Activated T-cell treated with anti-CD3 and anti-CD28 coated beads, Interleukin-2, amount 50 U/mL, for 72 hours (primary cell): Measurements from ENCODE around the gene ZSCAN25. TPM values are rescaled to one million over a fixed set of nuclear protein-coding genes. Genes with fewer than 3 reads are reported as not detected.
"Not testable (repeated sequence)": the region's sequence is repeated elsewhere in the genome, so short reads cannot be mapped to it uniquely, and the experiment has no call there.

Experiments used
- ATAC-seq, 2 donors: fragments of 150-1000 bp; cut with Tn5 transposase; replicated peaks in 1 of 2; 2 replicates each; pipeline ENCODE4 v1.10.0; 2021; ENCODE audit warnings: moderate library complexity in 2 of 2, mild to moderate bottlenecking in 1 of 2
- DNase-seq, 2 donors: peaks; one replicate each; pipeline ENCODE4 v3.0.0; 2021 to 2022; ENCODE audit warnings: mixed read lengths in 1 of 2
- H3K27ac Mint-ChIP-seq: one replicate; pipeline ENCODE4 v1.8.0; 2022; ENCODE audit warnings: mild to moderate bottlenecking, moderate library complexity, mixed read lengths
- H3K27me3 Mint-ChIP-seq: one replicate; pipeline ENCODE4 v1.8.0; 2022; ENCODE audit warnings: low read depth, mixed read lengths
- H3K36me3 Mint-ChIP-seq, 2 donors: one replicate each; pipeline ENCODE4 v1.8.0; 2022; ENCODE audit warnings: mixed read lengths in 2 of 2, mild to moderate bottlenecking in 1 of 2; ENCODE audit not compliant: insufficient read depth in 2 of 2
- H3K4me1 Mint-ChIP-seq: one replicate; pipeline ENCODE4 v1.8.0; 2022; ENCODE audit warnings: low read depth, mixed read lengths
- H3K4me3 Mint-ChIP-seq, 2 donors: one replicate each; pipeline ENCODE4 v1.8.0; 2022; ENCODE audit warnings: mild to moderate bottlenecking in 2 of 2, mixed read lengths in 2 of 2, moderate library complexity in 2 of 2
- H3K9me3 Mint-ChIP-seq, 2 donors: one replicate each; pipeline ENCODE4 v1.8.0; 2022; ENCODE audit warnings: mixed read lengths in 2 of 2
- total RNA-seq, 2 donors: library from RNA; stranded (reverse); gene quantifications; one replicate each; pipeline ENCODE4 v1.2.3, GENCODE V29; 2022

The ZSCAN25 gene
- total RNA-seq, result 10 to 100 TPM; 32.4 to 35.6 TPM

DNA sequence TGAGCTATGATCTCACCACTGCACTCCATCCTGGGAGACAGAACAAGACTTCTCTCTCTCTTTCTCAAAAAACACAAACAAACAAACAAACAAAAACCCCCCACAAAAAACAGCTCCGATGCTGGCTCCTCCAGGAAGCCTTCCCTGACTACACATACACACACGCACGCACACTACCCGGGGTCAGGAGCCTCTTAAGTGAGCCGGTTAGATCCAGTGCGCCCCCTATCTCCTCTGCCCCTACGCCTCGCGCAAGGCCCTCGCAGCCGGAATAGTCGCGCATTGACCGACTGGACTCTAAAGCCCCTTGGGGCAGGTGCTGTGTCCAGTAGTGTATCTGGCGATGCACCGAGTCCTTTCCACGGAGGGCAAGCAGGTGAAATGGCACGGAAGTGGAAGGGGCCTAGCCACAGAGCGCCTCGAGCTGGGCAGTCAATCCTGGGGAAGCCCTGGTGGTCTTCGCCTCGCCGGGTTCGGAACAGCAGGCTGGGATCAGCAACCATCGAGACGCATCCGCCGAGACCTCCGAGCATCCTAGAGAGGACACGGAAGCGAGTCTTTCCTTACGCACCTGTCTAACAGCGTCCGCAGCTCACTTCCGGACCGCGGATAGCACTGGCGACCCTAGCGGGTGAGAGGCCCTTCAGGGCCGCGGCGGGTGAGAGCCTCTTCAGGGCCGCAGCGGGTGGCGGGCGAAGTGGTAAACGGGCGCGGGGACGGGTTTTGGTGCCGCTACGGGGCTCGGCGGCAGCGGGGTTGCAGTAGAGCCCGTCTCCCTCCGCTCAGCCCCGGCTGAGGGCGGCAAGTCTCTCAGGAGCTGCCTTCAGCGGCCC is at the start of gene ZSCAN25:
TSS of gene ZSCAN25 (plus strand) at position 588 of the 833 bp plus-strand sequence. CDS start 2,661 bp downstream, outside the sequence.
- Mint-ChIP-seq H3K36me3 (peaks cover 2 to 20% of the 10 kb centered on the region in 2 donors), H3K9me3 (no peaks in the 10 kb centered on the region), H3K27ac (peak within 1 kb of the TSS; percentile 74), H3K27me3 (no peaks in the 10 kb centered on the region), H3K4me3 (peak within 1 kb of the TSS; percentile 93 to 97), H3K4me1 (peaks cover 55% of the 10 kb centered on the region)
- DNase-seq, result peak; percentile 88 to 90
- ATAC-seq, result peak; percentile 95 to 98

DNA sequence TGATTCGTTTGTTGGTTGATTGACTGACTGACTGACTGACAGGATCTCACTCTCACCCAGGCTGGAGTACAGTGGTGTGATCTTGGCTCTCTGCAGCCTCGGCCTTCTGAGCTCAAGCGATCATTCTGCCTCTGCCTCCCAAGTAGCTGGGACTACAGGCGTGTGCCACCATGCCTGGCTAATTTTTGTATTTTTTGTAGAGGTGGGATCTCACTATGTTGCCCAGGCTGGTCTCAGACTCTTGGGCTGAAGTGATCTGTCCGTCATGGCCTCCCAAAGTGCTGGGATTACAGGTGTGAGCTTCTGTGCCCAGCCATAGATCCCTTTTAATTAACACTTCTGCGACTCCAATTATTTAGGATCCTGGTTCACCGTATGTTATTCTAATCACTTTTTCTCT is 48.0 kb upstream of the ZSCAN25 start:
- not testable (repeated sequence) for DNase-seq, H3K9me3 Mint-ChIP-seq, ATAC-seq, H3K27me3 Mint-ChIP-seq, H3K4me3 Mint-ChIP-seq, H3K27ac Mint-ChIP-seq
- peaks cover 19 to 45% of the 10 kb centered on the region in 2 donors for H3K36me3 Mint-ChIP-seq
- H3K4me1 Mint-ChIP-seq, result peaks cover 10% of the 10 kb centered on the region

DNA sequence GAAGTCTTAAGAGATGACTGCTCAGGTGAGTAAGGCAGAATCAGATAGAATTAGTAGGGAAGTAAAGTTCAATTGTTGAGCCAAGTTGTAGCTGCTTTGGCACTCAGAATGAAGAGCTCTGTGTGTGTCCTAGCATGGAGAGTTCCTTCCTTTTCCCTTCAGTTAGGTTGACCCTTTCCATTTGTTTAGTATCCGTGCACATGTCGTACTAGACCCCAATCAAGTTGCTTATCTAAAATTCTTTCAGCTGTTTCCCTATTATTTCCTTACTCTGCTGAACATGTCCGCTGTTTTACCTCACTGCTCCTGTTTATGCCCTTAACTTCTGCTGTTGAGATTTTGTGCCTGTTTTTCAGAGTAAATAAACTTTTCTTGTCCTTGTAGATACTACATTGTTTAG is 45.0 kb upstream of the ZSCAN25 start:
- H3K4me3 Mint-ChIP-seq, result no peak overlapping the region
- H3K9me3 Mint-ChIP-seq, result no peaks in the 10 kb centered on the region
- peaks cover 2% of the 10 kb centered on the region for H3K4me1 Mint-ChIP-seq
- ATAC-seq (no peak), DNase-seq (no peak)
- H3K36me3 Mint-ChIP-seq, result peaks cover 9 to 26% of the 10 kb centered on the region in 2 donors
- H3K27ac Mint-ChIP-seq, result peak overlapping the region; percentile 43
- H3K27me3 Mint-ChIP-seq, result no peaks in the 10 kb centered on the region

DNA sequence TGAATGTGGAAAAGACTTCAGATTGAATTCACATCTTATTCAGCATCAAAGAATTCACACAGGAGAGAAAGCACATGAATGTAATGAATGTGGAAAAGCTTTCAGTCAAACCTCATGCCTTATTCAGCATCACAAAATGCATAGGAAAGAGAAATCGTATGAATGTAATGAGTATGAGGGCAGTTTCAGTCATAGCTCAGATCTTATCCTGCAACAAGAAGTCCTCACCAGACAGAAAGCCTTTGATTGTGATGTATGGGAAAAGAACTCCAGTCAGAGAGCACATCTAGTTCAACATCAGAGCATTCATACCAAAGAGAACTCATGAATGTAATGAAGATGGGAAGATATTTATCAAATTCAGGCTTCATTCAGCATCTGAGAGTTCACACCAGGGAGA is 43.5 kb upstream of the ZSCAN25 start:
- Mint-ChIP-seq H3K4me3 (no peak overlapping the region), H3K4me1 (peaks cover 7% of the 10 kb centered on the region), H3K36me3 (peaks cover 9 to 26% of the 10 kb centered on the region in 2 donors), H3K9me3 (no peaks in the 10 kb centered on the region), H3K27ac (no peak overlapping the region), H3K27me3 (no peaks in the 10 kb centered on the region)
- no peak for ATAC-seq
- DNase-seq, result no peak

DNA sequence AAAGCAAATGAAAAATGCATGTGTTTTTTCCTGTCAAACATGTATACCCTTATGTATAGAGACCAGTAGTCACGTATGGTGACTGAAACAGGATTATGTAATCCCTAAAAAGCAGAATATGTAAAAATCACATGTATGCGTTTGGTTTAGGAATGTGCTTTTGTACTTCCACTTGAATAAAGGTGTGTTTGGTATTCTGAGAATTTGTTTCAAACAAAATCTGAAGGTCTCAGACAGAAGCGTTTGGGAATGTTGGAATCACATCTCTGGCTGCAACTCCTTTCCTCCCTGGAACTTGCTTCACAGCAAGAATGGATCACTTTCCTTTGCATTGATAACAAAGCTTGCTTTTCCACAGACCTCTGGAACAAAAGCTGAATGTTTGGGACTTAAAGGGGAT is 40.5 kb upstream of the ZSCAN25 start:
- Mint-ChIP-seq H3K9me3 (no peaks in the 10 kb centered on the region), H3K36me3 (peaks cover 9 to 22% of the 10 kb centered on the region in 2 donors), H3K27me3 (no peaks in the 10 kb centered on the region), H3K4me1 (peaks cover 28% of the 10 kb centered on the region), H3K4me3 (no peak overlapping the region), H3K27ac (no peak overlapping the region)
- ATAC-seq (no peak), DNase-seq (no peak)

DNA sequence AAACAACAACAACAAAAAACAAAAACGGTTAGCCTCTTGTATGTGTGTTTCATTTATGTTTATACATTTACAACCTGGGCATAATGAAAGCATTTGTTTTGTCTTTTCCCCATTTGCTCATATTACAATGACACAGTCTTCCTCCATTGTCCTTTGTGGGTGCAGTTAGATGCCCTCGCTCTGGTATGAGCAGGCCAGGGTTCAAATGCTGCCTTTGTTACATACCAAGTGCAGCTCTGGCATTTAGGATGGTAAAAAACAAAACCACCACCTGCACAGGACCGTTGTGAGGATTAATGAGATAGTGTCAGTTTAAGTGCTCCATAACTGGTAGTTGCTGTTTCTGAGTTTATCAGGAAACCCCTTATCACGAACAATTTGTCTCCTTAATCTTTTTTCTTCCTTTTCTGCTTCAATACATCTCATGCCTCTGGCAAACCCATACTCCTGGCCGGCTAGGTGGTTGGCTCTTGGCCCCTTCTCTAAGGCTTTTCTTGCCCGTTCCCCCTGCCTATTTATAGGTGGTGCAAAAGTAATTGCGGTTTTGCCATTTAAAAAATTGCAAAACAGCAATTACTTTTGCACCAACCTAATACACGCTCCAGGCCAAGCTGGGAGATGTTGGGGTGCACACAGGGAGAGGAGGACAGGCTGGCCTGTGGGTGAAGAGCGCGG is 37.3 kb upstream of the ZSCAN25 start:
- no peak for DNase-seq
- Mint-ChIP-seq H3K36me3 (peaks cover 0 to 2% of the 10 kb centered on the region in 2 donors), H3K27me3 (no peaks in the 10 kb centered on the region), H3K9me3 (no peaks in the 10 kb centered on the region), H3K4me1 (peaks cover 30% of the 10 kb centered on the region), H3K27ac (no peak overlapping the region), H3K4me3 (peak overlapping the region; percentile 87 to 89)
- no peak for ATAC-seq

DNA sequence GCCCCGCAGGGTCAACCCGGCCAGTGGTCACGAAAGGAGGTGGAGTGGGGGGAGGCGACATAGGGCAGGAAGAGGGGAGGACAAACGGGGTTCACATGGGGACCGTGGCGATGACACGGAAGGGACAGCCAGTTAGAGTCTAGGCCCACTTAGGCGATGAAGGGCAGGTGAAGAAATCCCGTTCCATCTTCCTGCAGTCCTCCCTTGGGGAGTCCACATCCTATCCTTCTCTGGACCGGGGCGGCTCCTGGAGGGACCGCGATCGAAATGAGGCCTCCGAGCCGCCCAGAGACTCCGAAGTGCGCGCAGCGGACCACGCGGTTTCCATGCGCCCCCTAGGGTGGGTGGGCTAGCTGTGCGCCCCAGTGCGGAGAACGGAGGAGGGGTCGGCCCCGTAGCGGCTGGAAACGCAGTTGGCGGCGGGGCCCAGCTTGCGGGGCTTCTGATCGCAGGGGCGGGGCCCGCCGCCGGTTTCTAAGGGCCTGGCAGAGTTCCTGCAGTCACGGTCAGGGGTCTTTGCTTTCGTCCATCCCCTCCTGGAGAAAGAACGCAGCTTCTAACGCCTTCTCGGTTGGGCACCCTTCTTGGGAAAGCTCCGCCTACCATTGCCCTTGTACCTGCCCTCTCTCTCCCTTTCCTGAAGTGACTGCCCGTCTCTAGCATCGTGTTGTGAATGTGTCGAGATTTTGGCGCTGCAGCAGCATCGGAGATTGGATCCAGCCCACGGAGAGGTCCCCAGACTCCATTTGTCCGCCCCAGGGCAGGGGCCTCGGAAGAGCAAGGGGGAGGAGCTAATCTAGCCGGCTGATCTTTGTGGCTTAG is 36.6 kb upstream of the ZSCAN25 start:
- Mint-ChIP-seq H3K4me3 (peak overlapping the region; percentile 87 to 89), H3K27ac (no peak overlapping the region), H3K4me1 (peaks cover 30% of the 10 kb centered on the region), H3K9me3 (no peaks in the 10 kb centered on the region), H3K36me3 (no peaks in the 10 kb centered on the region), H3K27me3 (no peaks in the 10 kb centered on the region)
- ATAC-seq, result peak; percentile 78 to 79
- DNase-seq, result peak; percentile 65 to 66

DNA sequence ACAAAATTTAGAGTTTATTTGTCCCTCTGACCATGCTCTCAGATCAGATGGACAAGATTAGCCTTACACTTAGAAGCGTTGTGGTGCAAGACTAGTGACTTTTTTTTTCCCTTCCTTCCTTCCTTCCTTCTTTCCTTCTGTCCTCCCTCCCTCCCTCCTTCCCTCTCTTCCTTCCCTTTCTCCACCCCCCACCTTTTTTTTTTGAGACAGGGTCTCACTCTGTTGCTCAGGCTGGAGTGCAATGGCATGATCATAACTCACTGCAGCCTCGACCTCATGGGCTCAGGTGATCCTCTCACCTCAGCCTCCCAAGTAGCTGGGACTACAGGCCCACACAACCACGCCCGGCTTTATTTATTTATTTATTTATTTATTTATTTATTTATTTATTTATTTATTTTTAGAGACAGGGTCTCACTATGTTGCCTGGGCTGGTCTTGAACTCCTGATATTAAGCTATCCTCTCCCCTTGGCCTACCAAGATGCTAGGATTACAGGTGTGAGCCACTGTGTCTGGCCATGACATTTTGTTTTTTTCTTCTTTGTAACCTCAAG is 35.9 kb upstream of the ZSCAN25 start:
- not testable (repeated sequence) for H3K27ac Mint-ChIP-seq
- peak overlapping the region; percentile 87 to 89 for H3K4me3 Mint-ChIP-seq

DNA sequence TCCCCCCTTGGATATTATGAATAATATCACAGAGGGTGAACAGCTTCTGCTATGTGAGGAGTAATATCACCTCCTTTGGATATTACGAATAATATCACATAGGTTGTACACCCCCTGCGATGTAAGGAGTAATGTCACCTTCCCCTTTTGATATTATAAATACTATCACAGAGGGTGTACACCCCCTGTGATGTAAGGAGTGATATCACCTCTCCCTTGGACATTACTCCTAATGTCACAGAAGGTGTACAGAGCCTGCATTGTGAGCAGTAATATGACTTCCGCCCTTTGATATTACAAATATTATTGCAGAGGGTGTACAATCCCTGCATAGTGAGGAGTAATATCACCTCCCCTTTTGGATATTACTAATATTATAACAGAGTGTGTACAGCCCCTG is 27.9 kb upstream of the ZSCAN25 start:
- no peak overlapping the region for H3K4me3 Mint-ChIP-seq
- ATAC-seq, result peak; percentile 26 to 31
- H3K27me3 Mint-ChIP-seq, result no peaks in the 10 kb centered on the region
- H3K27ac Mint-ChIP-seq, result no peak overlapping the region
- no peak for DNase-seq
- H3K36me3 Mint-ChIP-seq, result no peaks in the 10 kb centered on the region
- no peaks in the 10 kb centered on the region for H3K9me3 Mint-ChIP-seq
- H3K4me1 Mint-ChIP-seq, result no peaks in the 10 kb centered on the region

More for the DNA sequence above, 35.9 kb upstream of the ZSCAN25 start:
- H3K9me3 Mint-ChIP-seq, ATAC-seq, H3K36me3 Mint-ChIP-seq, DNase-seq, H3K27me3 Mint-ChIP-seq: not testable (repeated sequence)
- peaks cover 30% of the 10 kb centered on the region for H3K4me1 Mint-ChIP-seq

DNA sequence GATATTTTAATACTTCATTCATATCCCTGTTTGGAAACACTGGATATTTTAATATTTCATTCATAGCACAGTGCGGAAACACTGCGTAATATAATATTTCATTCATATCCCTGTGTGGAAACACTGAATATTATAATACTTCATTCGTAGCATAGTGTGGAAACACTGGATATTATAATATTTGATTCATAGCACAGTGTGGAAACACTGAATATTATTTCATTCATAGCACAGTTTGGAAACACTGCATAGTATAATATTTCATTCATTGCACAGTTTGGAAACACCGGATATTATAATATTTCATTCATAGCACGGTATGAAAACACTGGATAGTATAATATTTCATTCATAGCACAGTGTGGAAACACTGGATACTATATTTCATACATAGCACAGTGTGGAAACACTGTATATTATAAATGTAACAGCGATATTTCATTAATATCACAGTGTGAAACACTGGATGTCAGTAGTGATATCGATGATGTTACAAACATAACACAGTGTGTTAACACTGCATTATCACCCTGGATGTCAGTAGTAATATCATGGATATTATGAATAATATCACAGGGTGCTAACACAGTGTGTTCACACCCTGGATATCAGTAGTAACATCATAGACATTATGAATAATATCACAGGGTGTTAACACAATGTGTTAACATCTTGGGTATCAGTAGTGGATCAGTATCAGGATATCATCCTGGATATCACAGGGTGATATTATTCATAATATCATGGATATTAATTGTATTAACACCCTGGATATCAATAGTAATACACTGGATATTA is 21.6 kb upstream of the ZSCAN25 start:
- H3K36me3 Mint-ChIP-seq, result no peaks in the 10 kb centered on the region
- DNase-seq, result no peak
- no peak overlapping the region for H3K27ac Mint-ChIP-seq
- no peaks in the 10 kb centered on the region for H3K27me3 Mint-ChIP-seq
- H3K9me3 Mint-ChIP-seq, result no peaks in the 10 kb centered on the region
- no peak overlapping the region for H3K4me3 Mint-ChIP-seq
- peak; percentile 28 to 58 for ATAC-seq
- no peaks in the 10 kb centered on the region for H3K4me1 Mint-ChIP-seq

DNA sequence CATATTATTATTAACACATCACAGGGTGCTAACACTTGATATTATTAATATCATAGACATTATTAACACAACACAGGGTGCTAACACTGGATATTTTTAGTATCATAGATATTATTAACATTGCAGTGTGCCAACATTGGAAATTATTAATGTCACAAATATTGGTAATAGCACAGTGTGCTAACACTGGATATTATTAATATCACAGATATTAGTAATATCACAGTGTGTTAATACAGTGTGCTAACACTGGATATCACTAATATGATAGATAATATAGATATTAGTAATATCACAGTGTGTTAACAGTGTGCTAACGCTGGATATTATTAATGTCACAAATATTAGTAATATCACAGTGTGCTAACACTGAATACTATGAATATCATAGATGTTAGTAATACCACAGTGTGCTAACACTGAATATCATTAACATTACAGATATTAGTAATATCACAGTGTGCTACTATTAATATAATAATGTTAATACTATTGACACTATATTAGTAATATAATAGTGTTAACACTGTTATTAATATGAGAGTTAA is 20.3 kb upstream of the ZSCAN25 start:
- H3K9me3 Mint-ChIP-seq, result no peaks in the 10 kb centered on the region
- no peak overlapping the region for H3K4me3 Mint-ChIP-seq
- no peaks in the 10 kb centered on the region for H3K36me3 Mint-ChIP-seq
- no peak overlapping the region for H3K27ac Mint-ChIP-seq
- no peaks in the 10 kb centered on the region for H3K4me1 Mint-ChIP-seq
- ATAC-seq (no peak), DNase-seq (no peak)
- H3K27me3 Mint-ChIP-seq, result no peaks in the 10 kb centered on the region
